A673 (cell line): ENCODE data around the gene BBS2. TPM values are rescaled to one million over a fixed set of nuclear protein-coding genes. Genes with fewer than 3 reads are reported as not detected.

ENCODE experiments used
- BruUV-seq: library from RNA; stranded (reverse); fragments of 400-500 nt; replicated peaks from 2 replicates; lab custom pipeline; 2021; lab: Mats Ljungman, UMichigan
- CTCF ChIA-PET: fragments of 300-600 bp; sonication (Branson Sonifier 250); formaldehyde crosslinking; loops from one replicate; lab custom pipeline; 2022; ENCODE audit warnings: antibody characterized with exemption; lab: Charles Lee
- POLR2A ChIA-PET: fragments of 300-600 bp; sonication (Branson Sonifier 250); formaldehyde crosslinking; loops from one replicate; lab custom pipeline; 2022; ENCODE audit warnings: antibody characterized with exemption; ENCODE audit not compliant: low non-redundant PET; lab: Charles Lee
- DNase-seq: peaks from one replicate; pipeline ENCODE4 v3.0.0-alpha.2; 2015; ENCODE audit warnings: low spot score
- H3K27ac ChIP-seq: fragments of 200-600 bp; sonication (generic); 2 replicates; pipeline ENCODE4 v1.5.1; 2016; ENCODE audit warnings: mixed run types, low read depth, mild to moderate bottlenecking, mixed read lengths, antibody characterized with exemption, low read length; ENCODE audit not compliant: poor library complexity, severe bottlenecking
- H3K27me3 ChIP-seq: fragments of 200-600 bp; sonication (generic); replicated peaks from 2 replicates; pipeline ENCODE4 v1.6.1; 2017; ENCODE audit warnings: mixed run types, low read depth, mild to moderate bottlenecking, mixed read lengths, antibody characterized with exemption, low read length; ENCODE audit not compliant: insufficient read depth, poor library complexity
- H3K36me3 ChIP-seq: fragments of 200-600 bp; sonication (generic); 2 replicates; pipeline ENCODE4 v1.6.1; 2016; ENCODE audit warnings: mixed run types, mild to moderate bottlenecking, mixed read lengths, antibody characterized with exemption, low read length; ENCODE audit not compliant: insufficient read depth, poor library complexity, severe bottlenecking
- H3K4me1 ChIP-seq: fragments of 200-600 bp; sonication (generic); 2 replicates; pipeline ENCODE4 v1.6.1; 2017; ENCODE audit warnings: mixed run types, mild to moderate bottlenecking, mixed read lengths, antibody characterized with exemption, low read length; ENCODE audit not compliant: insufficient read depth, poor library complexity, severe bottlenecking
- H3K4me3 ChIP-seq: fragments of 200-600 bp; sonication (generic); 2 replicates; pipeline ENCODE4 v1.5.1; 2016; ENCODE audit warnings: low read depth, mixed run types, mild to moderate bottlenecking, mixed read lengths, low read length; ENCODE audit not compliant: poor library complexity, severe bottlenecking
- H3K9me3 ChIP-seq: fragments of 200-600 bp; sonication (generic); 2 replicates; pipeline ENCODE4 v1.6.1; 2016; ENCODE audit warnings: mixed run types, low read depth, mild to moderate bottlenecking, mixed read lengths, antibody characterized with exemption, low read length; ENCODE audit not compliant: poor library complexity, severe bottlenecking
- CTCF ChIP-seq: fragments of 300-800, 200-600 bp; sonication (generic); conservative IDR thresholded peaks from 2 replicates; pipeline ENCODE4 v1.5.1; 2017; ENCODE audit warnings: low read depth, mild to moderate bottlenecking, antibody characterized with exemption, low read length, moderate library complexity, mixed read lengths
- EZH2 ChIP-seq: fragments of 200-600 bp; sonication (generic); IDR thresholded peaks from 2 replicates; pipeline ENCODE4 v1.6.1; 2017; ENCODE audit warnings: borderline replicate concordance, low read depth, mild to moderate bottlenecking, mixed read lengths, antibody characterized with exemption, low read length; ENCODE audit not compliant: poor library complexity, severe bottlenecking
- intact Hi-C: fragments of 100-400 bp; cut with micrococcal nuclease; formaldehyde crosslinking; loops from one replicate; pipeline ENCODE4 v1.10.0; 2022; ENCODE audit not compliant: unreplicated experiment
- total RNA-seq: library from RNA; stranded (reverse); gene quantifications from 2 replicates; pipeline ENCODE4 v1.2.3, GENCODE V29; 2021

BBS2 gene
- total RNA-seq, 1 experiment from 2014 or later = 22.1 TPM

DNA sequence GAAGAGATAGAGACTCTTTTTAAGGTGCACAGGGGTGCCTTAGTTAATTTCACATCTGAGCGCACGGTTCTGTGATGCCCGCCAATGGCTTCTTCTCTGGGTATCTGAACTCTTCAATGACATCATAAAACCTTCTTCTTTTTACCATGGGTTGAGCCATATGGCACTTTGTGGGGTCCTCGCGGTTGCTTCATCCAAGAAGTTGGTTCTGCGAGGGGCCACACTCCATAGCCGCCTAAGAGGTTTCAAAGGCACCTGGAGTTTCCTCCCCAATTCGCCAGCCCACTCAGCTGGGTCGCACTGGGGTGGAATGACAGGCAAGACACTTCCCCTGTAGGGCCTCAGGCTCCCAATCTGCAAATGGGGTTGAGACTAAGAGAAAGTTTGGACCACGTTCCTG lies 34.6 kb upstream of the BBS2 start:
- H3K4me3 ChIP-seq = no peak overlapping the region
- ChIA-PET CTCF (no interaction called here), POLR2A (no interaction called here)
- H3K27me3 ChIP-seq = peaks cover 23% of the 10 kb centered on the region
- BruUV-seq = no TSS peak
- H3K9me3 ChIP-seq = no peaks in the 10 kb centered on the region
- no peak overlapping the region for H3K27ac ChIP-seq
- no peaks in the 10 kb centered on the region for H3K36me3 ChIP-seq
- TF ChIP-seq CTCF = no peak
- TF ChIP-seq EZH2 = no peak
- intact Hi-C loops = no loop called here
- no peaks in the 10 kb centered on the region for H3K4me1 ChIP-seq
- no peak for DNase-seq

DNA sequence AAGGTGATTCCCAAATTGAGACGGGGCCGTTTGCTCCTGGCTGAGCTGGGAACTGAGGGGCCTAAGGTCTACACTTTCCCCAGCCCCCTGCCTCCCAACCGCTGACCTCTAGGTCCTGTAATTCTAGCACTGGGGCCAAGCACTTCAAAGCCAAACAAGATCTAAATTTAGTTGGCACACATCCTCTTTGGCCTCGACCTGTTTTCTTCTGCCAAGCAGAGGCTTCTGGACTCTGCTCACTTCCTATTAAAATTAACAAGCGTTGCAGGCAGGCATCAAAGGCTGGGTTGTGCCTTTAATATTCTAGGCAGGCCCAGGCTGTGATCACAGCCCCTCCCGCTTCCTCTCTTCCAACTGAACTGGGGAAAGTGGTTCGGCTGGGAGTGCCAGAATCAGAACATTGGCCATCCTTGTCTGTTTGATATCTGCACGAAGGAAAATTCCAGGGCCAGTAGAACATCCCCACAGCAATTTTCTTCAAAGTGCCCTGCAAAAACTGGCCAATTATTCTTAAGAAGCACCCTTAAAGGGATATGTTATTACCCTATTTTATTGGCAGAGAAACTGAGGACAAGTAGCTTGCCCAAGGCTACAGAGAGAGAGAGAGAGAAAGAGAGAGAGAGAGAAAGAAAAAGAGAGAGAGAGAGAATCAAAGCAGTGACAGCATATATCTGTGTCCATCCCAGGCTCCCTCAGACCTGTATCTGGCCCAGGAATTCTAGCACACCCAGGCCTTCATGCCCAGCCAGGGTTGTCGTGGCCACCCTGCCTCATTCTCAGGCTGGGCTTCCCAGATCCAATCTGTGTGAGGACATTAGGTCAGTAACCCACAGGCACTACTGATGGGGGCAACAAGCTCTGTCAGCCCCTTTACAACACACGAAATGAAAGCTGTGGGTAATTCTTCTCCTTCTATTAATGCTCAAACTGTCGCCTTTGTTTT lies 32.2 kb upstream of the BBS2 start:
- BruUV-seq = no TSS peak
- CTCF ChIA-PET = no interaction called here
- POLR2A ChIA-PET = no interaction called here
- no peak for DNase-seq
- Histone ChIP-seq H3K4me3 (no peak overlapping the region), H3K27ac (no peak overlapping the region), H3K27me3 (peaks cover 23% of the 10 kb centered on the region), H3K4me1 (no peaks in the 10 kb centered on the region), H3K36me3 (no peaks in the 10 kb centered on the region), H3K9me3 (no peaks in the 10 kb centered on the region)
- intact Hi-C loops = no loop called here
- TF ChIP-seq CTCF (no peak), EZH2 (no peak)

DNA sequence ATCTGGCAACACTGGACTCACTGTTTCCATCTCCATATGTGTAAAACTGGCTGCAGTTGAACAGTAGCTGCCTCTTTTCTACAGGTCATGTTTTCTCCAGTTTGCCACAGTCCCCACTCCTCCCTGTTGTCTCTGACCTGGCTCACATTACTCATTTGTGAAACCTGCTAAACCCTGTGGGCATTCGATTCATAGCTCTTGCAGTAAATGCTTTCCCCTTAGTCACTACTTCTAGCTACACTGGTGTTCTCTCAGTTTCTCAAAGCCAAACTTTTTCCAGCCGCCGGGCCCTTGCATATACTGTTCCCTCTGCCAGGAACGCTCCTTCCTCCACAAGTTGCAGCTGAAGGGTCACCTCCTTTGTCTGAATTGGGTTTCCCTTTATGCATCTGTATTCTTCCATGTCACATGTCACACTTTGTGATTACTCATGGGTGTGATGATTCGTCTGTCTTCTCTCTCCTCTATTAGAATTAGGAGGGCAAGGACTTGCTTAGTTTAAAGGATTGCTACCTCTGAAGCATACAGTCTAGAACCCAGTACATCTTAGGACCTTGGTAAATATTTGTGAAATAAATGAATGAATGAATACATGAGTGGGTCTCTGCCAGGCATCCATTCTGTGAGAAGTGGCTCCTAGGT lies 30.0 kb upstream of the BBS2 start:
- Histone ChIP-seq H3K4me3 (no peak overlapping the region), H3K4me1 (no peaks in the 10 kb centered on the region), H3K9me3 (no peaks in the 10 kb centered on the region), H3K36me3 (no peaks in the 10 kb centered on the region), H3K27ac (no peak overlapping the region), H3K27me3 (peaks cover 8% of the 10 kb centered on the region)
- CTCF ChIA-PET = no interaction called here
- BruUV-seq = no TSS peak
- no peak for TF ChIP-seq EZH2
- intact Hi-C loops = no loop called here
- POLR2A ChIA-PET = no interaction called here
- no peak for DNase-seq
